IMR-90 (cell line): ENCODE results near the gene TEX14. TPM values are rescaled to one million over a fixed set of nuclear protein-coding genes. Genes with fewer than 3 reads are reported as not detected.

Experiments used
- ATAC-seq: fragments of 200-7000 bp; cut with Tn5 transposase; 2 replicates; pipeline ENCODE4 v1.9.1; 2020; ENCODE audit warnings: low read depth, mild to moderate bottlenecking, moderate library complexity
- BruUV-seq: library from RNA; stranded (reverse); fragments of 400-500 nt; replicated peaks from 2 replicates; lab custom pipeline; 2021; lab: Mats Ljungman, UMichigan
- CTCF ChIA-PET: fragments of 300-600 bp; formaldehyde crosslinking; extraction: SDS; loops from one replicate; lab custom pipeline; 2021; ENCODE audit warnings: antibody characterized with exemption; lab: Yijun Ruan, JAX
- POLR2A ChIA-PET: fragments of 300-600 bp; sonication (Branson Sonifier 250); formaldehyde crosslinking; loops from one replicate; lab custom pipeline; 2022; ENCODE audit warnings: antibody characterized with exemption; ENCODE audit not compliant: unreplicated experiment; lab: Charles Lee
- DNase-seq: peaks from one replicate; pipeline ENCODE4 v3.0.0; 2013
- H2AFZ ChIP-seq: replicated peaks from 2 replicates; pipeline ENCODE3; 2013; ENCODE audit warnings: low read length, mild to moderate bottlenecking; ENCODE audit not compliant: poor library complexity
- H2AK5ac ChIP-seq: 2 replicates; pipeline ENCODE4 v1.6.1; 2013; ENCODE audit warnings: low read depth, low read length, inconsistent platforms
- H2AK9ac ChIP-seq: replicated peaks from 2 replicates; pipeline ENCODE3; 2013; ENCODE audit warnings: mild to moderate bottlenecking, low read depth, low read length, moderate library complexity; ENCODE audit not compliant: poor library complexity
- H2BK120ac ChIP-seq: 2 replicates; pipeline ENCODE4 v1.6.1; 2013; ENCODE audit warnings: low read depth, low read length, inconsistent platforms
- H2BK15ac ChIP-seq: 3 replicates; pipeline ENCODE4 v1.6.1; 2013; ENCODE audit warnings: low read depth, low read length, inconsistent platforms
- H2BK20ac ChIP-seq: 2 replicates; pipeline ENCODE4 v1.6.1; 2013; ENCODE audit warnings: low read depth, mild to moderate bottlenecking, inconsistent platforms, low read length, moderate library complexity
- H2BK5ac ChIP-seq: 2 replicates; pipeline ENCODE4 v1.6.1; 2013; ENCODE audit warnings: mild to moderate bottlenecking, low read depth, low read length, inconsistent platforms; ENCODE audit not compliant: poor library complexity, severe bottlenecking
- H3K14ac ChIP-seq: replicated peaks from 2 replicates; pipeline ENCODE4 v1.6.1; 2013; ENCODE audit warnings: low read depth, low read length, inconsistent platforms
- H3K18ac ChIP-seq: 2 replicates; pipeline ENCODE4 v1.6.1; 2013; ENCODE audit warnings: low read depth, low read length, control low read depth
- H3K23ac ChIP-seq: 2 replicates; pipeline ENCODE4 v1.6.1; 2013; ENCODE audit warnings: low read depth, low read length, inconsistent platforms
- H3K27ac ChIP-seq: 2 replicates; pipeline ENCODE4 v1.5.1; 2013; ENCODE audit warnings: mild to moderate bottlenecking, control low read depth, low read length; ENCODE audit not compliant: insufficient read depth
- H3K27me3 ChIP-seq: 2 replicates; pipeline ENCODE4 v1.6.1; 2013; ENCODE audit warnings: low read length; ENCODE audit not compliant: control insufficient read depth, insufficient read depth
- H3K36me3 ChIP-seq: 2 replicates; pipeline ENCODE4 v1.6.1; 2013; ENCODE audit warnings: low read length, mixed read lengths; ENCODE audit not compliant: control insufficient read depth, insufficient read depth
- H3K4ac ChIP-seq: 2 replicates; pipeline ENCODE4 v1.6.1; 2013; ENCODE audit warnings: low read depth, low read length, inconsistent platforms
- H3K4me1 ChIP-seq: 2 replicates; pipeline ENCODE4 v1.6.1; 2013; ENCODE audit warnings: low read length, mixed read lengths; ENCODE audit not compliant: control insufficient read depth, insufficient read depth
- H3K4me2 ChIP-seq: 2 replicates; pipeline ENCODE4 v1.6.1; 2013; ENCODE audit warnings: low read depth, mild to moderate bottlenecking, control low read depth, low read length, moderate library complexity
- H3K4me3 ChIP-seq: 2 replicates; pipeline ENCODE4 v1.5.1; 2013; ENCODE audit warnings: low read depth, mild to moderate bottlenecking, control low read depth, low read length, moderate library complexity; ENCODE audit not compliant: insufficient read depth
- H3K56ac ChIP-seq: 2 replicates; pipeline ENCODE4 v1.6.1; 2013; ENCODE audit warnings: low read length, inconsistent platforms; ENCODE audit not compliant: insufficient read depth; ENCODE audit errors: extremely low read depth
- H3K79me1 ChIP-seq, 2 experiments: 2 replicates each; pipeline ENCODE4 v1.6.1; 2013; ENCODE audit warnings: low read length in 2 of 2, inconsistent platforms in 1 of 2, low read depth in 1 of 2
- H3K9ac ChIP-seq: 2 replicates; pipeline ENCODE4 v1.6.1; 2013; ENCODE audit warnings: low read depth, low read length, control low read depth
- H3K9me1 ChIP-seq: 2 replicates; pipeline ENCODE4 v1.6.1; 2013; ENCODE audit warnings: low read length, inconsistent platforms; ENCODE audit not compliant: insufficient read depth
- H3K9me3 ChIP-seq: 2 replicates; pipeline ENCODE4 v1.6.1; 2013; ENCODE audit warnings: low read length; ENCODE audit not compliant: control insufficient read depth, insufficient read depth
- H4K20me1 ChIP-seq: 2 replicates; pipeline ENCODE4 v1.6.1; 2013; ENCODE audit warnings: low read length, inconsistent platforms; ENCODE audit not compliant: insufficient read depth
- H4K5ac ChIP-seq: 2 replicates; pipeline ENCODE4 v1.6.1; 2013; ENCODE audit warnings: mild to moderate bottlenecking, low read depth, low read length, control low read depth
- H4K8ac ChIP-seq, 2 experiments: 2 replicates each; pipeline ENCODE4 v1.6.1; 2013; ENCODE audit warnings: low read depth in 2 of 2, low read length in 2 of 2, control low read depth in 1 of 2, inconsistent platforms in 1 of 2
- H4K91ac ChIP-seq: 2 replicates; pipeline ENCODE4 v1.6.1; 2013; ENCODE audit warnings: low read depth, low read length, inconsistent platforms; ENCODE audit not compliant: insufficient read depth
- RFX5 ChIP-seq: IDR thresholded peaks from 2 replicates; pipeline ENCODE4 v1.8.0; 2012; ENCODE audit warnings: low read depth, mild to moderate bottlenecking, low read length, moderate library complexity
- SMC3 ChIP-seq: fragments of 150-350 bp; IDR thresholded peaks from 2 replicates; pipeline ENCODE4 v1.6.1; 2016; ENCODE audit warnings: low read depth, mild to moderate bottlenecking, antibody characterized with exemption, low read length, moderate library complexity
- WGBS, 2 experiments: methylation state at CpG; one replicate each; pipeline versions ENCODE4 v1.1.5 to v1.1.7; 2013; ENCODE audit warnings: missing lambda C conversion rate in 2 of 2; ENCODE audit not compliant: insufficient read length in 1 of 2; ENCODE audit errors: extremely low coverage in 2 of 2; 5-methylcytosine and 5-hydroxymethylcytosine counted together
- dilution Hi-C: fragments of 300-500 bp; cut with HindIII; formaldehyde crosslinking; loops from one replicate; pipeline ENCODE4 v1.14.3; 2018; ENCODE audit warnings: low sequenced_read_pairs; ENCODE audit not compliant: unreplicated experiment
- in situ Hi-C: fragments of 300-500 bp; cut with MboI; formaldehyde crosslinking; loops from 3 replicates; pipeline ENCODE4 v1.14.3; 2019; ENCODE audit warnings: low sequenced_read_pairs, inconsistent platforms, mixed read lengths
- intact Hi-C: fragments of 100-400 bp; cut with micrococcal nuclease; formaldehyde crosslinking; loops from 2 replicates; pipeline ENCODE4 v1.10.0; 2022
- polyA plus RNA-seq, 3 experiments: library from polyadenylated mRNA; depleted of rRNA; stranded (reverse); fragments of >200 nt; gene quantifications; 2 replicates each; pipeline ENCODE4 v1.2.3, GENCODE V29; 2012; ENCODE audit warnings: low replicate concordance in 1 of 3
- total RNA-seq: library from RNA; depleted of rRNA; stranded (reverse); fragments of >200 nt; gene quantifications from 2 replicates; pipeline ENCODE4 v1.2.3, GENCODE V29; 2012

The TEX14 gene
- total and polyA plus RNA-seq, 2 of the 4 experiments (the other 2 are of a cell fraction): not detected

DNA sequence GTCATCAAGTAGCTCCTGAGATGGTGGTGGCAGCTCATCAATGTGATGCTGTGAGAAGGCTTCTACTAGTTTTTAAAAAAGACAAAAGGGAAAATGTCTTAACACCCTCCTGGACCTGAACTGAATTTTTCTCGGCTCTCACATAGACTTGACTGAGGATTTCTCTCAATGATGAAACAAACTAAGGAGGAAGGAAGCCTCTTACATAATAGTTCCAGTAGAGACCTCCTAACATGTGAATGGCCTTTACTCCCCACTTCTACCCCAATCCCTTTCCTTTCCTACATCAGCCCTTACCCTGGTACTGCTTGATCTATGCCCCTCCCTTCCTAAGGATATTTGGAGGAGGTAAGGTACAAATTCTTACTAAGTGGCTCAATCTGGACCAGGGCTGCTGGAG lies 122.6 kb downstream of the TEX14 start:
- Histone ChIP-seq H3K36me3 (no peaks in the 10 kb centered on the region), H2BK20ac (no peak overlapping the region), H4K8ac (no peak overlapping the region), H3K9me1 (no peaks in the 10 kb centered on the region), H3K9me3 (no peaks in the 10 kb centered on the region), H3K79me1 (no peaks in the 10 kb centered on the region), H3K27me3 (peaks cover 10% of the 10 kb centered on the region), H3K23ac (no peak overlapping the region), H3K18ac (no peak overlapping the region), H3K4ac (no peak overlapping the region), H3K4me2 (no peak overlapping the region), H3K4me1 (no peaks in the 10 kb centered on the region), H3K56ac (no peak overlapping the region), H3K14ac (no peak overlapping the region), H2BK120ac (no peak overlapping the region), H2AK5ac (no peak overlapping the region), H4K91ac (no peak overlapping the region), H3K9ac (no peak overlapping the region), H2AK9ac (no peak overlapping the region), H2AFZ (no peak overlapping the region), H4K5ac (no peak overlapping the region), H2BK5ac (no peak overlapping the region), H4K20me1 (no peaks in the 10 kb centered on the region), H2BK15ac (no peak overlapping the region), H3K27ac (no peak overlapping the region), H3K4me3 (no peak overlapping the region)
- BruUV-seq: no TSS peak
- ChIA-PET POLR2A (no interaction called here), CTCF (no interaction called here)
- WGBS, 2 experiments: no CpG with 5 or more reads among the region's 1 CpG
- ATAC-seq (no peak), DNase-seq (no peak)
- dilution Hi-C loops: no loop called here
- intact Hi-C loops: no loop called here
- in situ Hi-C loops: no loop called here
- TF ChIP-seq SMC3 (no peak), RFX5 (no peak)
